Loucy (cell line): ENCODE data around the gene PARVB.

ENCODE experiments used
- CTCF ChIP-seq: fragments of 200-600 bp; sonication (generic); conservative IDR thresholded peaks from 2 replicates; pipeline ENCODE4 v1.5.1; 2014; ENCODE audit warnings: mild to moderate bottlenecking, antibody characterized with exemption, low read length
- EZH2phosphoT487 ChIP-seq: fragments of 200-600 bp; IDR thresholded peaks from 2 replicates; pipeline ENCODE4 v1.6.1; 2018; ENCODE audit warnings: antibody characterized with exemption, mild to moderate bottlenecking, moderate library complexity, borderline replicate concordance

GRCh38 chr22:44071781-44072326 is 47.8 kb downstream of the PARVB start:
- TF ChIP-seq CTCF = no peak
- TF ChIP-seq EZH2phosphoT487 = no peak
